ENCODE results near the gene B4GALNT1. TPM values are rescaled to one million over a fixed set of nuclear protein-coding genes. Genes with fewer than 3 reads are reported as not detected.

Gene B4GALNT1
- total and polyA plus RNA-seq, 4 donors: 0.11 to 0.30 (median 0.25) TPM; not detected in 1

DNA sequence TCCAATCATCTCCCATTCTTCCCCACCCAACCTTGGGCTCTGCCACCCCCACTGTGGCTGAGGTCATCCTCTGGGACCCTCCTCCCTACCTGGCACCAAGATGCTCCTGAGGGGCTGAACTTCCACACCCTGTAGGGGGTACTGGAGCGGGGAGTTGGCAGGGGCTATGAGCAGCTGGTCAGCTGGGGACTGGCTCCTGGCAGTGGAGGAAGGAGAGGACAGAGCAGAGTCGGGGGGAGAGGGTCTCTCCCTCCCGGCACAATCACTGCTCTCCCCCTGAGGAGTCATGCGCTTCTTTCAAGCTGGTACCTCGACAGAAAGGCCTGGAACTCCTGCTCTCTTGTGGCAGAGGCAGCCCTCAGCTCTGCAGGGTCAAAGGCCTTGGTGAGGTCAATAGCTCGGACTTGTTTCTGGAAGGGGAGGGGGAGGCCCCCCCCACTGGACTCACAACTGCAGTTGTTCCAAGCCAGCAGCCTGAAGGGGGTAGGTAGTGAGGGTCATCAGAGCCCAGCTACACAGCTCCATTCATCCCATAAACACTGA is 2.0 kb downstream of the B4GALNT1 start:
- Histone ChIP-seq H3K27ac (ENCODE audit: low read depth in 1 of 2, low read length in 2 of 2) (no peak overlapping the region), H3K9me3 (ENCODE audit: control insufficient read depth in 4 of 4, low read length in 3 of 4) (no peaks in the 10 kb centered on the region), H3K27me3 (ENCODE audit: control insufficient read depth in 4 of 4, insufficient read depth in 4 of 4, low read length in 3 of 4) (peaks cover 8 to 18% (median 15%) of the 10 kb centered on the region in 4 donors), H3K36me3 (ENCODE audit: control insufficient read depth in 4 of 4, insufficient read depth in 3 of 4, low read depth in 1 of 4, low read length in 3 of 4) (no peaks in the 10 kb centered on the region), H3K4me1 (ENCODE audit: control insufficient read depth in 4 of 4, insufficient read depth in 4 of 4, low read length in 3 of 4) (peaks cover 6 to 23% (median 11%) of the 10 kb centered on the region in 4 donors), H3K4me3 (ENCODE audit: low read depth in 1 of 3, low read length in 3 of 3) (no peak overlapping the region), H3K9ac (ENCODE audit: low read depth in 1 of 2, low read length in 2 of 2) (no peak overlapping the region)
- 57% methylated on average over 6 of the region's 6 CpGs for WGBS
- TF ChIP-seq FOXA1 (IDR thresholded peaks at IDR 0.05) (no peak), FOXA2 (IDR thresholded peaks at IDR 0.05) (no peak)
- TF ChIP-seq, protein P1, sequence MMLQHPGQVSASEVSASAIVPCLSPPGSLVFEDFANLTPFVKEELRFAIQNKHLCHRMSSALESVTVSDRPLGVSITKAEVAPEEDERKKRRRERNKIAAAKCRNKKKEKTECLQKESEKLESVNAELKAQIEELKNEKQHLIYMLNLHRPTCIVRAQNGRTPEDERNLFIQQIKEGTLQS (IDR thresholded peaks at IDR 0.05): no peak
- TF ChIP-seq, protein P2, sequence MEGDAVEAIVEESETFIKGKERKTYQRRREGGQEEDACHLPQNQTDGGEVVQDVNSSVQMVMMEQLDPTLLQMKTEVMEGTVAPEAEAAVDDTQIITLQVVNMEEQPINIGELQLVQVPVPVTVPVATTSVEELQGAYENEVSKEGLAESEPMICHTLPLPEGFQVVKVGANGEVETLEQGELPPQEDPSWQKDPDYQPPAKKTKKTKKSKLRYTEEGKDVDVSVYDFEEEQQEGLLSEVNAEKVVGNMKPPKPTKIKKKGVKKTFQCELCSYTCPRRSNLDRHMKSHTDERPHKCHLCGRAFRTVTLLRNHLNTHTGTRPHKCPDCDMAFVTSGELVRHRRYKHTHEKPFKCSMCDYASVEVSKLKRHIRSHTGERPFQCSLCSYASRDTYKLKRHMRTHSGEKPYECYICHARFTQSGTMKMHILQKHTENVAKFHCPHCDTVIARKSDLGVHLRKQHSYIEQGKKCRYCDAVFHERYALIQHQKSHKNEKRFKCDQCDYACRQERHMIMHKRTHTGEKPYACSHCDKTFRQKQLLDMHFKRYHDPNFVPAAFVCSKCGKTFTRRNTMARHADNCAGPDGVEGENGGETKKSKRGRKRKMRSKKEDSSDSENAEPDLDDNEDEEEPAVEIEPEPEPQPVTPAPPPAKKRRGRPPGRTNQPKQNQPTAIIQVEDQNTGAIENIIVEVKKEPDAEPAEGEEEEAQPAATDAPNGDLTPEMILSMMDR (IDR thresholded peaks at IDR 0.05; ENCODE audit: low read depth, low read length, missing input control): no peak
- no peak for DNase-seq (ENCODE audit: low spot score)

DNA sequence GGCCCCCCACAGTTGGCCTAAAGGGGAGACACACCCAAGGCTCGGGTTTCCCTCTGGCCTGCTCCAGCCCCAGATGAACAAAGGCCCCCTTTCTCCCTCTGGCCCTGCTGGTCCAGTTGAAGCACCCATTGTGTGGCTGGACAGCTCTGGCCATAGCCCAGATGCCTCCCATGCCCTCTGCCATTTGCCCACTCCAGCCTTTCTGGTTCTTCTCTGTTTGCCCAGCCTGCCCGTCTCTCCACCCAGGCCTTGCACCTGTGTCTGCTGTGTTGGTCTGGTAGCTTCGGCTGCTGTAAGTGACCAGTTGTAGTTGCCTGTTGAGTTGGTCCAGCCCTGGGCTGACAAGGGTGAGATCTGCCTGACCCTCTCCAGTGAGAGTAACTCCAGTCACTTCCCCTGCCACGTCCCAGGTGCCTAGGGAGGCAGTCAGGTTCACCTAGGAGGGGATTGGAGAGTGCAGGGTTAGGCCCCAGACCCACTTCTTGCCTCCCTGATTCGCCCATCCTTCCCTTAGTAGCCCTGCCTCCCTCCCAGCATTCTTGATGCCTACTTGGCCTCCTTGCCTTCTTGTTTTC is 3.0 kb downstream of the B4GALNT1 start:
- WGBS: 91% methylated on average over 5 of the region's 5 CpGs
- H3K9ac ChIP-seq (ENCODE audit: low read depth in 1 of 2, low read length in 2 of 2): no peak overlapping the region
- DNase-seq (ENCODE audit: low spot score): no peak
- peaks cover 6 to 23% (median 11%) of the 10 kb centered on the region in 4 donors for H3K4me1 ChIP-seq (ENCODE audit: control insufficient read depth in 4 of 4, insufficient read depth in 4 of 4, low read length in 3 of 4)
- H3K36me3 ChIP-seq (ENCODE audit: control insufficient read depth in 4 of 4, insufficient read depth in 3 of 4, low read depth in 1 of 4, low read length in 3 of 4): no peaks in the 10 kb centered on the region
- no peak overlapping the region for H3K4me3 ChIP-seq (ENCODE audit: low read depth in 1 of 3, low read length in 3 of 3)
- no peaks in the 10 kb centered on the region for H3K9me3 ChIP-seq (ENCODE audit: control insufficient read depth in 4 of 4, low read length in 3 of 4)
- TF ChIP-seq, protein P3, sequence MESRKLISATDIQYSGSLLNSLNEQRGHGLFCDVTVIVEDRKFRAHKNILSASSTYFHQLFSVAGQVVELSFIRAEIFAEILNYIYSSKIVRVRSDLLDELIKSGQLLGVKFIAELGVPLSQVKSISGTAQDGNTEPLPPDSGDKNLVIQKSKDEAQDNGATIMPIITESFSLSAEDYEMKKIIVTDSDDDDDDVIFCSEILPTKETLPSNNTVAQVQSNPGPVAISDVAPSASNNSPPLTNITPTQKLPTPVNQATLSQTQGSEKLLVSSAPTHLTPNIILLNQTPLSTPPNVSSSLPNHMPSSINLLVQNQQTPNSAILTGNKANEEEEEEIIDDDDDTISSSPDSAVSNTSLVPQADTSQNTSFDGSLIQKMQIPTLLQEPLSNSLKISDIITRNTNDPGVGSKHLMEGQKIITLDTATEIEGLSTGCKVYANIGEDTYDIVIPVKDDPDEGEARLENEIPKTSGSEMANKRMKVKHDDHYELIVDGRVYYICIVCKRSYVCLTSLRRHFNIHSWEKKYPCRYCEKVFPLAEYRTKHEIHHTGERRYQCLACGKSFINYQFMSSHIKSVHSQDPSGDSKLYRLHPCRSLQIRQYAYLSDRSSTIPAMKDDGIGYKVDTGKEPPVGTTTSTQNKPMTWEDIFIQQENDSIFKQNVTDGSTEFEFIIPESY (IDR thresholded peaks at IDR 0.05): no peak
- TF ChIP-seq, protein P1 (IDR thresholded peaks at IDR 0.05): no peak
- H3K27me3 ChIP-seq (ENCODE audit: control insufficient read depth in 4 of 4, insufficient read depth in 4 of 4, low read length in 3 of 4): peaks cover 13 to 18% (median 15%) of the 10 kb centered on the region in 4 donors
- H3K27ac ChIP-seq (ENCODE audit: low read depth in 1 of 2, low read length in 2 of 2): no peak overlapping the region

DNA sequence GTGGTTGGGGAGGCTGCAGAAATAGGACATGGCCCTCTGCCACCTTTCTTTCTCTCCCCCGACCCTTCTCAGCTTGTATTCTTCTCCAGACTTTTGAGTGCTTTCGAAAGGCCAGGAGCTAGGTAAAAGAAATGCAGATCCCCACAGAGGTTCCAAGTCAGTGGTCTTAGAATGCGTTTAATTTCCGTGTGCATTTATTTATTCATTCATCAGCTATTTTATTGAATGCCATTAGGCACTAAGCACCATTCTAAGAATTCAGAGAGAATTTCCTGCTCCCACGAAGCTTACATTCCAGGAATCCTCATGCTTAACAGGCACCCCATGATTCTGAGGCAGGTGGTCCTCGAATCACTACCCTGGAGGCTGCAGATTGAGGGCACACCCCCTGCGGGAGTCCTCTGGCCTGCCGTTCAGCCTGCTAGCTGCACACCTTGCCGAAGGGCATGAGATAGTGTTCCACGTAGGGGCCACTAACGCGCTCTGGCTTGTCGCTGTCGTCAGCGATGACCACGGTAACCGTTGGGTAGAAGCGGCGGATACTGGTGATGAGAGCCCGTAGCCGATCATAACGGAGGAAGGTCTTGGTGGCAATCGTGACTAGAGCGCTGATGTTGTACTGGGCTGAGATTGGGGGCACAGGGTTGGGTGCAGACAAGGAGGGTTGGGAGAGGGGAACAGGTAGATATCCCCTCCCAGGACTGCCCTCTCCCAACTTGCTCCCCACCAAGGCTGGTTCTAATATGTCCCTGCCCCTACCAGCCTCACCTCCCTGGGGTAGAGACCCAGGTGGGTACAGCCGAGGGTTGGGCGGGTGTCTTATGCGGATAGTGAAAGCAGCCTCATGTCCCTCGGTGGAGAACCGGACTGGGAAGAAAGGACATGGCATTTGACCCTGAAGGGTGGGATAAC is 4.5 kb downstream of the B4GALNT1 start:
- Histone ChIP-seq H3K27ac (ENCODE audit: low read depth in 1 of 2, low read length in 2 of 2) (no peak overlapping the region), H3K27me3 (ENCODE audit: control insufficient read depth in 4 of 4, insufficient read depth in 4 of 4, low read length in 3 of 4) (peaks cover 12 to 18% (median 16%) of the 10 kb centered on the region in 4 donors), H3K4me1 (ENCODE audit: control insufficient read depth in 4 of 4, insufficient read depth in 4 of 4, low read length in 3 of 4) (peaks cover 6 to 23% (median 11%) of the 10 kb centered on the region in 4 donors), H3K9ac (ENCODE audit: low read depth in 1 of 2, low read length in 2 of 2) (no peak overlapping the region), H3K36me3 (ENCODE audit: control insufficient read depth in 4 of 4, insufficient read depth in 3 of 4, low read depth in 1 of 4, low read length in 3 of 4) (no peaks in the 10 kb centered on the region), H3K9me3 (ENCODE audit: control insufficient read depth in 4 of 4, low read length in 3 of 4) (no peaks in the 10 kb centered on the region), H3K4me3 (ENCODE audit: low read depth in 1 of 3, low read length in 3 of 3) (no peak overlapping the region)
- 50% methylated on average over 29 of the region's 29 CpGs for WGBS
- no peak for DNase-seq (ENCODE audit: low spot score)
- TF ChIP-seq, protein P4, sequence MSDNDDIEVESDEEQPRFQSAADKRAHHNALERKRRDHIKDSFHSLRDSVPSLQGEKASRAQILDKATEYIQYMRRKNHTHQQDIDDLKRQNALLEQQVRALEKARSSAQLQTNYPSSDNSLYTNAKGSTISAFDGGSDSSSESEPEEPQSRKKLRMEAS (IDR thresholded peaks at IDR 0.05): no peak
- TF ChIP-seq HNF4G (IDR thresholded peaks at IDR 0.05) (no peak), HNF4A (conservative IDR thresholded peaks at IDR 0.05) (no peak), RXRA (IDR thresholded peaks at IDR 0.05) (no peak), FOXA1 (IDR thresholded peaks at IDR 0.05) (no peak), YY1 (IDR thresholded peaks at IDR 0.05) (no peak), SP1 (IDR thresholded peaks at IDR 0.05) (no peak), GABPA (IDR thresholded peaks at IDR 0.05 in 1 of 2, conservative IDR thresholded peaks at IDR 0.05 in 1 of 2) (no peak), RAD21 (IDR thresholded peaks at IDR 0.05) (no peak), EGR1 (IDR thresholded peaks at IDR 0.05; ENCODE audit: low read depth in 2 of 2) (no peak), JUND (IDR thresholded peaks at IDR 0.05) (no peak), NR2F2 (IDR thresholded peaks at IDR 0.05) (no peak), TAF1 (conservative IDR thresholded peaks at IDR 0.05) (no peak)
- TF ChIP-seq, protein P1 (IDR thresholded peaks at IDR 0.05): no peak
- TF ChIP-seq, protein P3 (IDR thresholded peaks at IDR 0.05): no peak

Measured in liver (tissue), 9 donors.